OCI-LY3 (cell line): ENCODE measurements around the gene ATAD3C.

Source experiments
- EZH2phosphoT487 ChIP-seq: fragments of 200-600 bp; shearing (Covaris generic); IDR thresholded peaks from 2 replicates; pipeline ENCODE4 v1.6.1; 2018; ENCODE audit warnings: antibody characterized with exemption, mixed run types, low read depth
- TF ChIP-seq, protein P1 (sequence below): fragments of 200-600, 300-600 bp; sonication (generic); IDR thresholded peaks from 2 replicates; pipeline ENCODE4 v1.5.1; 2014; ENCODE audit warnings: antibody characterized with exemption, low read length, low read depth

DNA sequence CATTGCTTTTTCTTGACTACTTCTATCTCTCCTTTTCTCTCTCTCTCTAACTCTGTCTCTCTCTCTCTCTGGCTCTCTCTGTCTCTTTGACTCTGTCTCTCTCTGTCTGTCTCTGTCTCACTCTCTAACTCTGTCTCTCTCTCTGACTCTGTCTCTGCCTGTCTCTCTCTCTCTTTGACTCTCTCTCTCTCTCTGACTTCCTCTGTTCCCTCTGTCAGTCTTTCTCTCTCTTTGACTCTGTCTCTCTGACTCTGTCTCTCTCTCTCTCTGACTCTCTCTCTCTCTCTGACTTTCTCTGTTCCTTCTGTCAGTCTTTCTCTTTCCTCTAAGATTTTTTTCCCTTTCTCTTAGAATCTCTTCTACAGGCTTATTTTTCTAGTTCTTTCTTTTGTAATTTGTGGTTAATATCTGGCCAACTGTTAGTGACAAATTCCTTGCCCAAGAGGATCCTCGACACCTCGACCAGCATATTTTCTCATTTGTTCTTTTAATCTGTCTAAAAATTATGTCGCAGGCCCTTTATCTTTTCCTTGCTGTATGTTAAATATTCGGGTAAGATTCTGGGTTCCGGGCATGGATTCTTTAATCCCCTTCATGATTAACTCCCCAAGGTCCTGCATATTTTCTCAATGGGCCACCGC is at the start of gene ATAD3C:
- TF ChIP-seq, protein P1, sequence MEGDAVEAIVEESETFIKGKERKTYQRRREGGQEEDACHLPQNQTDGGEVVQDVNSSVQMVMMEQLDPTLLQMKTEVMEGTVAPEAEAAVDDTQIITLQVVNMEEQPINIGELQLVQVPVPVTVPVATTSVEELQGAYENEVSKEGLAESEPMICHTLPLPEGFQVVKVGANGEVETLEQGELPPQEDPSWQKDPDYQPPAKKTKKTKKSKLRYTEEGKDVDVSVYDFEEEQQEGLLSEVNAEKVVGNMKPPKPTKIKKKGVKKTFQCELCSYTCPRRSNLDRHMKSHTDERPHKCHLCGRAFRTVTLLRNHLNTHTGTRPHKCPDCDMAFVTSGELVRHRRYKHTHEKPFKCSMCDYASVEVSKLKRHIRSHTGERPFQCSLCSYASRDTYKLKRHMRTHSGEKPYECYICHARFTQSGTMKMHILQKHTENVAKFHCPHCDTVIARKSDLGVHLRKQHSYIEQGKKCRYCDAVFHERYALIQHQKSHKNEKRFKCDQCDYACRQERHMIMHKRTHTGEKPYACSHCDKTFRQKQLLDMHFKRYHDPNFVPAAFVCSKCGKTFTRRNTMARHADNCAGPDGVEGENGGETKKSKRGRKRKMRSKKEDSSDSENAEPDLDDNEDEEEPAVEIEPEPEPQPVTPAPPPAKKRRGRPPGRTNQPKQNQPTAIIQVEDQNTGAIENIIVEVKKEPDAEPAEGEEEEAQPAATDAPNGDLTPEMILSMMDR, result no peak
- no peak for TF ChIP-seq EZH2phosphoT487
